Measurements from ENCODE around the gene DHX29. TPM values are rescaled to one million over a fixed set of nuclear protein-coding genes. Genes with fewer than 3 reads are reported as not detected.

DHX29 gene
- total RNA-seq, 1 experiment from 2014 or later = 27.7 TPM

Other genes starting within 250 kb of the DHX29 start
- 1.8 TPM in 1 of 2 replicates, not detected in the other for gene GZMA, start 205.0 kb downstream of the DHX29 start, total RNA-seq (2014; rRNA removed; shearing (Covaris generic))
- gene GPX8, start 147.5 kb downstream of the DHX29 start, total RNA-seq (2014; rRNA removed; shearing (Covaris generic)) = 126 and 136 TPM in 2 replicates
- not detected in 2 replicates for gene CDC20B, start 134.5 kb downstream of the DHX29 start, total RNA-seq (2014; rRNA removed; shearing (Covaris generic))
- gene MCIDAS, start 80.4 kb downstream of the DHX29 start, total RNA-seq (2014; rRNA removed; shearing (Covaris generic)) = 0.95 and 2.1 TPM in 2 replicates
- gene CCNO, start 74.1 kb downstream of the DHX29 start, total RNA-seq (2014; rRNA removed; shearing (Covaris generic)) = 6.2 and 7.1 TPM in 2 replicates
- gene MTREX, start 295 bp upstream of the DHX29 start, total RNA-seq (2014; rRNA removed; shearing (Covaris generic)) = 219 and 221 TPM in 2 replicates
- 26.8 and 45.2 TPM in 2 replicates for gene PLPP1, start 227.3 kb upstream of the DHX29 start, total RNA-seq (2014; rRNA removed; shearing (Covaris generic))